ENCODE data around the gene GBA2.

GBA2 gene

DNA sequence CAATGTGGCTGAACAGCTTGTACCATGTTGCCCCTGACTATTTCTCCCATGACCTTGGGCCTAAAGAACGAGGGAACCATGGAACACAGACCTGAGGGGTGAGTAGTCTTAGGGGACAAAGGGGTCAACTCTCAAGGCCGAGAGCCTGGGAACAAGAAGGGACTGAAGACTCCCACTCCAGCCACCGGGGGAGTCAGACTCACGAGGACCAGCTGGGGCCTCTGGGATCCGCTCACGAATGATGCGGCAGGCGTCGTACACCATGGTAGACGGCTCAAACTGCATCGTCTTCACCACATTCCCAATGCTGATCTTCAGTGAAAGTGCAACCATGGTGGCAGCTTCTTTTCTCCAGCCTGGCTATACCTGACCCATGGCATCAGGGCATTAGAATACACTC is 23.7 kb downstream of the GBA2 start:
- TF ChIP-seq REST (IDR thresholded peaks at IDR 0.05; ENCODE audit: insufficient read depth in 1 of 2, low read depth in 2 of 2, low read length in 2 of 2) (no peak), FOXP2 (optimal IDR thresholded peaks at IDR 0.05; ENCODE audit: borderline replicate concordance, extremely low read depth, extremely low read length, insufficient read depth) (no peak), SIN3A (IDR thresholded peaks at IDR 0.05; ENCODE audit: borderline replicate concordance, insufficient read depth, low read length) (no peak), POLR2AphosphoS5 (IDR thresholded peaks at IDR 0.05; ENCODE audit: low read depth, low read length) (no peak), TAF1 (IDR thresholded peaks at IDR 0.05; ENCODE audit: borderline replicate concordance, insufficient read depth, low read length) (no peak)

DNA sequence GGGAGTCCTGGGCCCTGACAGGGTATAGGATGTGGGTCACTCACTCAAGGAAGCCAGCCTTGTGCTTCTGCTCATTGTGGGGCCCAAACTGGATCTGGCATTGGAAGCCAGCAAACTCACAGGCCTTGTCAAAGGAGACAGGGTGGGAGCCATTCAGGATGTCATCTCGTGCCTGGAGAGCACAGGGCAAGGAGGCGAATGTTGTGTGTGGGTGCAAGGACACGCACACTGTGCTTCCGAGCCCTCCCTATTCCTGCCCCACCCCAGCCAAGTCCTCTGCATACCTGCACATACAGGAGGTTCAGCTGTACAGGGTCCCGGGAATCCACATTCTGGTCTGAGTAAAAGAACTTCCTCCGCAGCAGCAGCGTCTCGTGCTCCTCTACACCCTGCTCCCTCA is 25.1 kb downstream of the GBA2 start:
- TF ChIP-seq POLR2AphosphoS5 (IDR thresholded peaks at IDR 0.05; ENCODE audit: low read depth, low read length) (no peak), SIN3A (IDR thresholded peaks at IDR 0.05; ENCODE audit: borderline replicate concordance, insufficient read depth, low read length) (no peak)

DNA sequence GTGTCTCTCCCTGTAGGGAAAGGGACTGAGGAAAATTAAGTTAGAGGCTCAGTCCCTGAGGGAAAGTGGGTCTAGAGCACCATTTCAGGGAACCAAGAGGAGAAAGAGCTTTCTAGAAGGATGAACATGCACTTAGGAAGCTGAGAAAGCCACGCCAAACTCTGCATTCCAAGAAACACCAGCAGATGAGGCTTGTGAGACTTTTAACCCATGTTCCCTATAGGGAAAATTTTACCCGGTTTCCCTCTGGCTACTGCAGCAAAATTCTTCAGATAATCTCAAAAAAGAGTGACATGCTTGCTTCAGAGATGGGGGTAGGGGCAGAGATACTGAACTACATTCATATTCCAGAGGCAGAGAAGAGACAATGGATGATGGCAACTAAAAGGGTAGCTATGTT is 25.6 kb downstream of the GBA2 start:
- no peak for TF ChIP-seq REST (IDR thresholded peaks at IDR 0.05; ENCODE audit: insufficient read depth in 1 of 2, low read depth in 2 of 2, low read length in 2 of 2)
- no peak for TF ChIP-seq POLR2AphosphoS5 (IDR thresholded peaks at IDR 0.05; ENCODE audit: low read depth, low read length)
- no peak for TF ChIP-seq SIN3A (IDR thresholded peaks at IDR 0.05; ENCODE audit: borderline replicate concordance, insufficient read depth, low read length)
- TF ChIP-seq TAF1 (IDR thresholded peaks at IDR 0.05; ENCODE audit: borderline replicate concordance, insufficient read depth, low read length), result no peak

- TF ChIP-seq POLR2AphosphoS5 (IDR thresholded peaks at IDR 0.05; ENCODE audit: low read depth, low read length) (no peak), FOXP2 (optimal IDR thresholded peaks at IDR 0.05; ENCODE audit: borderline replicate concordance, extremely low read depth, extremely low read length, insufficient read depth) (no peak), TAF1 (IDR thresholded peaks at IDR 0.05; ENCODE audit: borderline replicate concordance, insufficient read depth, low read length) (no peak), SIN3A (IDR thresholded peaks at IDR 0.05; ENCODE audit: borderline replicate concordance, insufficient read depth, low read length) (no peak), REST (IDR thresholded peaks at IDR 0.05; ENCODE audit: insufficient read depth in 1 of 2, low read depth in 2 of 2, low read length in 2 of 2) (no peak)
These were observed 29.5 kb downstream of the GBA2 start for GRCh38 chr9:35719546-35719945.

GRCh38 chr9:35718721-35719511 is 30.1 kb downstream of the GBA2 start:
- TF ChIP-seq POLR2AphosphoS5 (IDR thresholded peaks at IDR 0.05; ENCODE audit: low read depth, low read length) (no peak), SIN3A (IDR thresholded peaks at IDR 0.05; ENCODE audit: borderline replicate concordance, insufficient read depth, low read length) (no peak), TAF1 (IDR thresholded peaks at IDR 0.05; ENCODE audit: borderline replicate concordance, insufficient read depth, low read length) (no peak), FOXP2 (optimal IDR thresholded peaks at IDR 0.05; ENCODE audit: borderline replicate concordance, extremely low read depth, extremely low read length, insufficient read depth) (no peak), REST (IDR thresholded peaks at IDR 0.05; ENCODE audit: insufficient read depth in 1 of 2, low read depth in 2 of 2, low read length in 2 of 2) (no peak)

Data from PFSK-1 (cell line).